Ovary (tissue), 3 donors: Measurements from ENCODE around the gene PIP5K1B.

ENCODE experiments used
- EP300 ChIP-seq: sonication (generic); formaldehyde crosslinking; IDR thresholded peaks from one replicate; pipeline ENCODE4 v1.6.1; 2017; ENCODE audit warnings: antibody characterized with exemption
- POLR2A ChIP-seq: fragments of 450-650 bp; IDR thresholded peaks from one replicate; pipeline ENCODE4 v1.6.1; 2017; ENCODE audit warnings: antibody characterized with exemption, mild to moderate bottlenecking, moderate library complexity
- TF ChIP-seq, protein P1 (sequence below), 3 donors: fragments of 450-650 bp in 2 of 3; fragments of 200-600 bp in 1 of 3; IDR thresholded peaks; one replicate each; pipeline versions ENCODE4 v1.5.1 to v1.8.0; 2016 to 2022; ENCODE audit warnings: antibody characterized with exemption in 3 of 3, mild to moderate bottlenecking in 1 of 3
- donor health status: DM: no; HTN: no; CAD: no.

DNA sequence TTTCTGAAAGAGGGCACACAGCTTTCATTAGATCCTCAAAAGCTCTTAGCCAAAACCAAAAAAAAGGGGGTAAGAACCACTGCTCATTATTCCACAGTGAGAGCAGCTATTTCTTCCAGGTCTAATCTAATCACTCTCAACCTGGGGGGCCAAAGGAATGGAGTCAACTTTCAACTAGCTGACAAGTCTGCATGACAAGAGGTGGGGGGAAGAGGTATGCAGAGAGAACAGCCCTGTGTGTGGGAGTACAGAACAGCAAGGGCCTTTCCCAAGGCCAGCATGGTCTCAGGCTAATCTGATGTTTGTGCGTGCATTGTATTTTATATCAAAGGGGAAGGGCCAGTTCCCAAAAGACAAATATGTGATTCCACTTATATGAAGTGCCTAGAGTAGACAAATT is 36.9 kb upstream of the PIP5K1B start:
- TF ChIP-seq, protein P1, sequence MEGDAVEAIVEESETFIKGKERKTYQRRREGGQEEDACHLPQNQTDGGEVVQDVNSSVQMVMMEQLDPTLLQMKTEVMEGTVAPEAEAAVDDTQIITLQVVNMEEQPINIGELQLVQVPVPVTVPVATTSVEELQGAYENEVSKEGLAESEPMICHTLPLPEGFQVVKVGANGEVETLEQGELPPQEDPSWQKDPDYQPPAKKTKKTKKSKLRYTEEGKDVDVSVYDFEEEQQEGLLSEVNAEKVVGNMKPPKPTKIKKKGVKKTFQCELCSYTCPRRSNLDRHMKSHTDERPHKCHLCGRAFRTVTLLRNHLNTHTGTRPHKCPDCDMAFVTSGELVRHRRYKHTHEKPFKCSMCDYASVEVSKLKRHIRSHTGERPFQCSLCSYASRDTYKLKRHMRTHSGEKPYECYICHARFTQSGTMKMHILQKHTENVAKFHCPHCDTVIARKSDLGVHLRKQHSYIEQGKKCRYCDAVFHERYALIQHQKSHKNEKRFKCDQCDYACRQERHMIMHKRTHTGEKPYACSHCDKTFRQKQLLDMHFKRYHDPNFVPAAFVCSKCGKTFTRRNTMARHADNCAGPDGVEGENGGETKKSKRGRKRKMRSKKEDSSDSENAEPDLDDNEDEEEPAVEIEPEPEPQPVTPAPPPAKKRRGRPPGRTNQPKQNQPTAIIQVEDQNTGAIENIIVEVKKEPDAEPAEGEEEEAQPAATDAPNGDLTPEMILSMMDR (IDR thresholded peaks at IDR 0.05), result no peak
- no peak for TF ChIP-seq POLR2A
- TF ChIP-seq EP300, result no peak
